GM23338 (cell line): ENCODE data around the gene TADA2A. TPM values are rescaled to one million over a fixed set of nuclear protein-coding genes. Genes with fewer than 3 reads are reported as not detected.

Experiments used
- ATAC-seq: fragments of 200-7000 bp; cut with Tn5 transposase; 3 replicates; pipeline ENCODE4 v1.9.1; 2020
- DNase-seq: peaks from one replicate; pipeline ENCODE4 v3.0.0-alpha.2; 2015; ENCODE audit warnings: low spot score
- H2AFZ ChIP-seq: fragments of 200-600 bp; sonication (generic); 2 replicates; pipeline ENCODE4 v1.8.0; 2016; ENCODE audit warnings: antibody characterized with exemption, mild to moderate bottlenecking, moderate library complexity
- H3F3A ChIP-seq: fragments of 200-600 bp; sonication (generic); replicated peaks from 2 replicates; pipeline ENCODE4 v1.8.0; 2017; ENCODE audit warnings: antibody characterized with exemption, mixed run types, low read depth
- H3K27ac ChIP-seq: fragments of 200-600 bp; sonication (generic); 2 replicates; pipeline ENCODE4 v1.6.1; 2016; ENCODE audit warnings: low read depth
- H3K27me3 ChIP-seq: fragments of 200-600 bp; sonication (generic); 2 replicates; pipeline ENCODE4 v1.8.0; 2016; ENCODE audit warnings: mild to moderate bottlenecking, mixed run types, moderate library complexity; ENCODE audit not compliant: insufficient read depth
- H3K36me3 ChIP-seq: fragments of 200-600 bp; sonication (generic); 2 replicates; pipeline ENCODE4 v1.8.0; 2016; ENCODE audit warnings: mild to moderate bottlenecking; ENCODE audit not compliant: insufficient read depth
- H3K4me1 ChIP-seq: fragments of 200-600 bp; sonication (generic); 2 replicates; pipeline ENCODE4 v1.8.0; 2016; ENCODE audit warnings: mild to moderate bottlenecking, moderate library complexity; ENCODE audit not compliant: insufficient read depth
- H3K4me2 ChIP-seq: fragments of 200-600 bp; sonication (generic); 2 replicates; pipeline ENCODE4 v1.7.1; 2017; ENCODE audit warnings: mixed run types
- H3K4me3 ChIP-seq: fragments of 200-600 bp; sonication (generic); 2 replicates; pipeline ENCODE4 v1.6.1; 2016; ENCODE audit warnings: mixed run types
- H3K79me2 ChIP-seq: fragments of 200-600 bp; sonication (generic); replicated peaks from 2 replicates; pipeline ENCODE4 v1.8.0; 2017; ENCODE audit warnings: mild to moderate bottlenecking; ENCODE audit not compliant: insufficient read depth
- H3K9me2 ChIP-seq: fragments of 200-600 bp; sonication (generic); 2 replicates; pipeline ENCODE4 v1.8.0; 2017; ENCODE audit not compliant: insufficient read depth
- H4K20me1 ChIP-seq: fragments of 200-600 bp; sonication (generic); replicated peaks from 2 replicates; pipeline ENCODE4 v1.8.0; 2017; ENCODE audit warnings: mild to moderate bottlenecking; ENCODE audit not compliant: insufficient read depth
- H3K27ac Mint-ChIP-seq: 2 replicates; pipeline ENCODE4 v1.8.0; 2020; ENCODE audit warnings: inconsistent platforms, mild to moderate bottlenecking, moderate library complexity, mixed read lengths
- H3K27me3 Mint-ChIP-seq: 3 replicates; pipeline ENCODE4 v1.8.0; 2022; ENCODE audit warnings: low read depth, mild to moderate bottlenecking, moderate library complexity, mixed read lengths, inconsistent platforms; ENCODE audit not compliant: insufficient read depth, poor library complexity
- H3K36me3 Mint-ChIP-seq: 3 replicates; pipeline ENCODE4 v1.8.0; 2021; ENCODE audit warnings: low read depth, mild to moderate bottlenecking, inconsistent platforms, moderate library complexity, mixed read lengths
- H3K4me1 Mint-ChIP-seq: 3 replicates; pipeline ENCODE4 v1.8.0; 2020; ENCODE audit warnings: mild to moderate bottlenecking, inconsistent platforms, mixed read lengths
- H3K4me3 Mint-ChIP-seq: 3 replicates; pipeline ENCODE4 v1.8.0; 2021; ENCODE audit warnings: moderate library complexity, mild to moderate bottlenecking, inconsistent platforms, mixed read lengths
- H3K9me3 Mint-ChIP-seq: 3 replicates; pipeline ENCODE4 v1.8.0; 2020; ENCODE audit warnings: moderate library complexity, mild to moderate bottlenecking, inconsistent platforms, mixed read lengths
- CREB1 ChIP-seq: fragments of 250-450 bp; sonication (Bioruptor Pico); IDR thresholded peaks from 2 replicates; pipeline ENCODE4 v1.5.0; 2020; ENCODE audit warnings: low read depth, mild to moderate bottlenecking, moderate library complexity
- EZH2 ChIP-seq: fragments of 200-600 bp; sonication (generic); IDR thresholded peaks from one replicate; pipeline ENCODE4 v1.8.0; 2017; ENCODE audit warnings: antibody characterized with exemption, mild to moderate bottlenecking, low read depth; ENCODE audit not compliant: unreplicated experiment
- EZH2phosphoT487 ChIP-seq: fragments of 200-600 bp; sonication (generic); IDR thresholded peaks from one replicate; pipeline ENCODE4 v1.8.1; 2018; ENCODE audit warnings: antibody characterized with exemption; ENCODE audit not compliant: unreplicated experiment
- JUNB ChIP-seq: IDR thresholded peaks from one replicate; pipeline ENCODE4 v1.6.1; 2016; ENCODE audit warnings: antibody characterized with exemption; ENCODE audit not compliant: unreplicated experiment
- NANOG ChIP-seq: IDR thresholded peaks from 2 replicates; pipeline ENCODE4 v1.6.1; 2016; ENCODE audit warnings: antibody characterized with exemption, borderline replicate concordance
- POLR2AphosphoS5 ChIP-seq: IDR thresholded peaks from 2 replicates; pipeline ENCODE4 v1.6.1; 2016; ENCODE audit warnings: antibody characterized with exemption, low read depth
- STAT1 ChIP-seq: IDR thresholded peaks from one replicate; pipeline ENCODE4 v1.6.1; 2016; ENCODE audit warnings: antibody characterized with exemption; ENCODE audit not compliant: unreplicated experiment
- ZNF114 ChIP-seq: fragments of 250-450 bp; sonication (Bioruptor Pico); IDR thresholded peaks from 2 replicates; pipeline ENCODE4 v1.5.0; 2020; ENCODE audit warnings: mild to moderate bottlenecking, moderate library complexity
- ZNF331 ChIP-seq: fragments of 250-450 bp; sonication (Bioruptor Pico); IDR thresholded peaks from 2 replicates; pipeline ENCODE4 v1.5.0; 2020; ENCODE audit warnings: low read depth, mild to moderate bottlenecking, moderate library complexity
- polyA plus RNA-seq: library from polyadenylated mRNA; unstranded; fragments of >200 nt; fragmentation: Nextera tagmentation; extraction: Ambion mirVana; gene quantifications from 2 replicates; pipeline ENCODE4 v1.2.1, GENCODE V29; 2016
- total RNA-seq: library from RNA; depleted of rRNA; stranded (reverse); fragments of >200 nt; shearing (Covaris generic); gene quantifications from 2 replicates; pipeline ENCODE4 v1.2.3, GENCODE V29; 2014
- TF ChIP-seq, protein P1 (sequence below), 2 experiments: fragments of 200-600 bp in 1 of 2; sonication (generic) in 1 of 2; conservative IDR thresholded peaks; 2 replicates each; pipeline versions ENCODE4 v1.5.1 to v1.6.1; 2016 to 2017; ENCODE audit warnings: antibody characterized with exemption in 2 of 2, low read depth in 2 of 2, mild to moderate bottlenecking in 2 of 2, moderate library complexity in 1 of 2
- TF ChIP-seq, protein P2 (sequence below): IDR thresholded peaks from one replicate; pipeline ENCODE4 v1.6.1; 2018; ENCODE audit warnings: antibody characterized with exemption; ENCODE audit not compliant: unreplicated experiment
- TF ChIP-seq, protein P3 (sequence below): fragments of 250-450 bp; sonication (Bioruptor Pico); IDR thresholded peaks from 2 replicates; pipeline ENCODE4 v1.5.0; 2020; ENCODE audit warnings: mild to moderate bottlenecking, moderate library complexity

TADA2A gene
- total and polyA plus RNA-seq, 2 experiments from 2014 or later: 14.5 to 17.1 TPM

DNA sequence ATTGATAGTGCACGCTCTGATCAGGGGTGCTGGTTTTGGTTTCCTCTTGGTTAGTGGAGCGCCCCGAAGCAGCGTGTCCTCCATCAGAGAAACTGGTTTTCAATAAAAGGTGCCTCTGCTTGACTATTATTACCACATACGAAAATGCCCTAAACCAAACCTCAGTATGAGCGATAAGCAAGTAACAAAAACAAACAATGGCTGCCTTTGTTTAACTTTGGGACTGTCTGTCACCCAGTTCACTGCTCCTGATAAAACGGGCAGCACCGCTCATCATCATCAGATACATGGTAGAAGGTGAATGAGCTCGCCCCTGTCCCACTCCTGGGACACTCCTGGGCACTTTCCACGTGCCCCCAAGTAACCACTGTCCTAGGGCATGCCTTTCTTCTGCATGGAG lies 107.0 kb downstream of the TADA2A start (continued):
- TF ChIP-seq, protein P1, sequence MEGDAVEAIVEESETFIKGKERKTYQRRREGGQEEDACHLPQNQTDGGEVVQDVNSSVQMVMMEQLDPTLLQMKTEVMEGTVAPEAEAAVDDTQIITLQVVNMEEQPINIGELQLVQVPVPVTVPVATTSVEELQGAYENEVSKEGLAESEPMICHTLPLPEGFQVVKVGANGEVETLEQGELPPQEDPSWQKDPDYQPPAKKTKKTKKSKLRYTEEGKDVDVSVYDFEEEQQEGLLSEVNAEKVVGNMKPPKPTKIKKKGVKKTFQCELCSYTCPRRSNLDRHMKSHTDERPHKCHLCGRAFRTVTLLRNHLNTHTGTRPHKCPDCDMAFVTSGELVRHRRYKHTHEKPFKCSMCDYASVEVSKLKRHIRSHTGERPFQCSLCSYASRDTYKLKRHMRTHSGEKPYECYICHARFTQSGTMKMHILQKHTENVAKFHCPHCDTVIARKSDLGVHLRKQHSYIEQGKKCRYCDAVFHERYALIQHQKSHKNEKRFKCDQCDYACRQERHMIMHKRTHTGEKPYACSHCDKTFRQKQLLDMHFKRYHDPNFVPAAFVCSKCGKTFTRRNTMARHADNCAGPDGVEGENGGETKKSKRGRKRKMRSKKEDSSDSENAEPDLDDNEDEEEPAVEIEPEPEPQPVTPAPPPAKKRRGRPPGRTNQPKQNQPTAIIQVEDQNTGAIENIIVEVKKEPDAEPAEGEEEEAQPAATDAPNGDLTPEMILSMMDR (conservative IDR thresholded peaks at IDR 0.05; ENCODE audit: low read depth in 2 of 2): no peak
- TF ChIP-seq NANOG (no peak), EZH2 (no peak), EZH2phosphoT487 (no peak), ZNF114 (CRISPR knock-in tag) (no peak)

DNA sequence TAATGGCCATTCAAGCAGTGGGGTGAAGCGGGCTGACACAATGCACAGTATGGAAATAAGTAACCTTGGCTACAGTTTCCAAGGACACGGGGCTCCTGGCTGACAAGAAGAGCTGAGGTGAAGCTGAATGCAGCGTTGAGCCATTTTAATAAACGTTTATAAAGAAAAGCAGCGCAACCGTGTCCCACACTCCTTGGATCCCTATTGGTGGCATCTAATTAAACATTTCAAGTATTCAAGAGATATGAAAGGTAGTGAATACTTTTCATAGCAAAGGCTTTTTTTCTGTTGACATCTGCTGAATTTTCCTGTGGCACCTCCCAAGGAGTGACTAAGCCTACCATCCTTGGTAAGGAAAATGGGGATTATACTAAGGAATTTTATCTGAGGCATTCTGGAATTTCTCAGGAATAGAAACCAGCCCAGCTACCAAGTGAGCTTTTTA lies 109.5 kb downstream of the TADA2A start:
- H3K36me3 Mint-ChIP-seq: peaks cover 41% of the 10 kb centered on the region
- DNase-seq (no peak), ATAC-seq (no peak)
- H3K27me3 Mint-ChIP-seq: peaks cover 2% of the 10 kb centered on the region
- Histone ChIP-seq H3K4me2 (no peak overlapping the region), H3K9me2 (no peaks in the 10 kb centered on the region), H3K27me3 (no peaks in the 10 kb centered on the region), H4K20me1 (peaks cover 9% of the 10 kb centered on the region), H3K4me1 (no peaks in the 10 kb centered on the region), H2AFZ (no peak overlapping the region), H3F3A (0 out of 2 replicates have a peak, but pooled peaks cover 8% of the 10 kb centered on the region), H3K27ac (no peak overlapping the region), H3K36me3 (peaks cover 11% of the 10 kb centered on the region; the same call in 1 of the 2 replicates), H3K4me3 (no peak overlapping the region), H3K79me2 (no peaks in the 10 kb centered on the region)
- peaks cover 2% of the 10 kb centered on the region; the same call in 1 of the 3 replicates for H3K4me1 Mint-ChIP-seq
- no peaks in the 10 kb centered on the region for H3K9me3 Mint-ChIP-seq
- H3K27ac Mint-ChIP-seq: no peak overlapping the region
- H3K4me3 Mint-ChIP-seq: no peak overlapping the region
- TF ChIP-seq POLR2AphosphoS5: no peak
- TF ChIP-seq CREB1 (CRISPR knock-in tag): no peak
- no peak for TF ChIP-seq STAT1
- TF ChIP-seq, protein P2, sequence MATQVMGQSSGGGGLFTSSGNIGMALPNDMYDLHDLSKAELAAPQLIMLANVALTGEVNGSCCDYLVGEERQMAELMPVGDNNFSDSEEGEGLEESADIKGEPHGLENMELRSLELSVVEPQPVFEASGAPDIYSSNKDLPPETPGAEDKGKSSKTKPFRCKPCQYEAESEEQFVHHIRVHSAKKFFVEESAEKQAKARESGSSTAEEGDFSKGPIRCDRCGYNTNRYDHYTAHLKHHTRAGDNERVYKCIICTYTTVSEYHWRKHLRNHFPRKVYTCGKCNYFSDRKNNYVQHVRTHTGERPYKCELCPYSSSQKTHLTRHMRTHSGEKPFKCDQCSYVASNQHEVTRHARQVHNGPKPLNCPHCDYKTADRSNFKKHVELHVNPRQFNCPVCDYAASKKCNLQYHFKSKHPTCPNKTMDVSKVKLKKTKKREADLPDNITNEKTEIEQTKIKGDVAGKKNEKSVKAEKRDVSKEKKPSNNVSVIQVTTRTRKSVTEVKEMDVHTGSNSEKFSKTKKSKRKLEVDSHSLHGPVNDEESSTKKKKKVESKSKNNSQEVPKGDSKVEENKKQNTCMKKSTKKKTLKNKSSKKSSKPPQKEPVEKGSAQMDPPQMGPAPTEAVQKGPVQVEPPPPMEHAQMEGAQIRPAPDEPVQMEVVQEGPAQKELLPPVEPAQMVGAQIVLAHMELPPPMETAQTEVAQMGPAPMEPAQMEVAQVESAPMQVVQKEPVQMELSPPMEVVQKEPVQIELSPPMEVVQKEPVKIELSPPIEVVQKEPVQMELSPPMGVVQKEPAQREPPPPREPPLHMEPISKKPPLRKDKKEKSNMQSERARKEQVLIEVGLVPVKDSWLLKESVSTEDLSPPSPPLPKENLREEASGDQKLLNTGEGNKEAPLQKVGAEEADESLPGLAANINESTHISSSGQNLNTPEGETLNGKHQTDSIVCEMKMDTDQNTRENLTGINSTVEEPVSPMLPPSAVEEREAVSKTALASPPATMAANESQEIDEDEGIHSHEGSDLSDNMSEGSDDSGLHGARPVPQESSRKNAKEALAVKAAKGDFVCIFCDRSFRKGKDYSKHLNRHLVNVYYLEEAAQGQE: no peak
- TF ChIP-seq, protein P3, sequence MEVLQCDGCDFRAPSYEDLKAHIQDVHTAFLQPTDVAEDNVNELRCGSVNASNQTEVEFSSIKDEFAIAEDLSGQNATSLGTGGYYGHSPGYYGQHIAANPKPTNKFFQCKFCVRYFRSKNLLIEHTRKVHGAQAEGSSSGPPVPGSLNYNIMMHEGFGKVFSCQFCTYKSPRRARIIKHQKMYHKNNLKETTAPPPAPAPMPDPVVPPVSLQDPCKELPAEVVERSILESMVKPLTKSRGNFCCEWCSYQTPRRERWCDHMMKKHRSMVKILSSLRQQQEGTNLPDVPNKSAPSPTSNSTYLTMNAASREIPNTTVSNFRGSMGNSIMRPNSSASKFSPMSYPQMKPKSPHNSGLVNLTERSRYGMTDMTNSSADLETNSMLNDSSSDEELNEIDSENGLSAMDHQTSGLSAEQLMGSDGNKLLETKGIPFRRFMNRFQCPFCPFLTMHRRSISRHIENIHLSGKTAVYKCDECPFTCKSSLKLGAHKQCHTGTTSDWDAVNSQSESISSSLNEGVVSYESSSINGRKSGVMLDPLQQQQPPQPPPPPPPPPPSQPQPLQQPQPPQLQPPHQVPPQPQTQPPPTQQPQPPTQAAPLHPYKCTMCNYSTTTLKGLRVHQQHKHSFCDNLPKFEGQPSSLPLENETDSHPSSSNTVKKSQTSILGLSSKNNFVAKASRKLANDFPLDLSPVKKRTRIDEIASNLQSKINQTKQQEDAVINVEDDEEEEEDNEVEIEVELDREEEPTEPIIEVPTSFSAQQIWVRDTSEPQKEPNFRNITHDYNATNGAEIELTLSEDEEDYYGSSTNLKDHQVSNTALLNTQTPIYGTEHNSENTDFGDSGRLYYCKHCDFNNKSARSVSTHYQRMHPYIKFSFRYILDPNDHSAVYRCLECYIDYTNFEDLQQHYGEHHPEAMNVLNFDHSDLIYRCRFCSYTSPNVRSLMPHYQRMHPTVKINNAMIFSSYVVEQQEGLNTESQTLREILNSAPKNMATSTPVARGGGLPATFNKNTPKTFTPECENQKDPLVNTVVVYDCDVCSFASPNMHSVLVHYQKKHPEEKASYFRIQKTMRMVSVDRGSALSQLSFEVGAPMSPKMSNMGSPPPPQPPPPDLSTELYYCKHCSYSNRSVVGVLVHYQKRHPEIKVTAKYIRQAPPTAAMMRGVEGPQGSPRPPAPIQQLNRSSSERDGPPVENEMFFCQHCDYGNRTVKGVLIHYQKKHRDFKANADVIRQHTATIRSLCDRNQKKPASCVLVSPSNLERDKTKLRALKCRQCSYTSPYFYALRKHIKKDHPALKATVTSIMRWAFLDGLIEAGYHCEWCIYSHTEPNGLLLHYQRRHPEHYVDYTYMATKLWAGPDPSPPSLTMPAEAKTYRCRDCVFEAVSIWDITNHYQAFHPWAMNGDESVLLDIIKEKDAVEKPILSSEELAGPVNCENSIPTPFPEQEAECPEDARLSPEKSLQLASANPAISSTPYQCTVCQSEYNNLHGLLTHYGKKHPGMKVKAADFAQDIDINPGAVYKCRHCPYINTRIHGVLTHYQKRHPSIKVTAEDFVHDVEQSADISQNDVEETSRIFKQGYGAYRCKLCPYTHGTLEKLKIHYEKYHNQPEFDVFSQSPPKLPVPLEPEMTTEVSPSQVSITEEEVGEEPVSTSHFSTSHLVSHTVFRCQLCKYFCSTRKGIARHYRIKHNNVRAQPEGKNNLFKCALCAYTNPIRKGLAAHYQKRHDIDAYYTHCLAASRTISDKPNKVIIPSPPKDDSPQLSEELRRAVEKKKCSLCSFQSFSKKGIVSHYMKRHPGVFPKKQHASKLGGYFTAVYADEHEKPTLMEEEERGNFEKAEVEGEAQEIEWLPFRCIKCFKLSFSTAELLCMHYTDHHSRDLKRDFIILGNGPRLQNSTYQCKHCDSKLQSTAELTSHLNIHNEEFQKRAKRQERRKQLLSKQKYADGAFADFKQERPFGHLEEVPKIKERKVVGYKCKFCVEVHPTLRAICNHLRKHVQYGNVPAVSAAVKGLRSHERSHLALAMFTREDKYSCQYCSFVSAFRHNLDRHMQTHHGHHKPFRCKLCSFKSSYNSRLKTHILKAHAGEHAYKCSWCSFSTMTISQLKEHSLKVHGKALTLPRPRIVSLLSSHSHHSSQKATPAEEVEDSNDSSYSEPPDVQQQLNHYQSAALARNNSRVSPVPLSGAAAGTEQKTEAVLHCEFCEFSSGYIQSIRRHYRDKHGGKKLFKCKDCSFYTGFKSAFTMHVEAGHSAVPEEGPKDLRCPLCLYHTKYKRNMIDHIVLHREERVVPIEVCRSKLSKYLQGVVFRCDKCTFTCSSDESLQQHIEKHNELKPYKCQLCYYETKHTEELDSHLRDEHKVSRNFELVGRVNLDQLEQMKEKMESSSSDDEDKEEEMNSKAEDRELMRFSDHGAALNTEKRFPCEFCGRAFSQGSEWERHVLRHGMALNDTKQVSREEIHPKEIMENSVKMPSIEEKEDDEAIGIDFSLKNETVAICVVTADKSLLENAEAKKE: no peak
- TF ChIP-seq, protein P1 (conservative IDR thresholded peaks at IDR 0.05; ENCODE audit: low read depth in 2 of 2): no peak
- no peak for TF ChIP-seq ZNF331 (CRISPR knock-in tag)
- TF ChIP-seq JUNB: no peak
- no peak for TF ChIP-seq EZH2
